Ascending aorta (tissue), 2 donors: ENCODE results near the gene ANKRD44. TPM values are rescaled to one million over a fixed set of nuclear protein-coding genes. Genes with fewer than 3 reads are reported as not detected.

Experiments used
- DNase-seq, 2 donors: peaks; one replicate each; pipeline ENCODE4 v3.0.0-alpha.2; 2019; ENCODE audit warnings: low spot score in 2 of 2
- H3K27ac ChIP-seq, 2 donors: fragments of 200-600 bp; sonication (generic); one replicate each; pipeline ENCODE4 v1.5.1; 2016 to 2017; ENCODE audit warnings: mild to moderate bottlenecking in 1 of 2
- H3K27me3 ChIP-seq: fragments of 200-600 bp; sonication (generic); one replicate; pipeline ENCODE4 v1.5.1; 2017
- H3K36me3 ChIP-seq, 2 donors: fragments of 200-600 bp; sonication (generic); one replicate each; pipeline ENCODE4 v1.5.1; 2016
- H3K4me1 ChIP-seq, 2 donors: fragments of 200-600 bp; sonication (generic); one replicate each; pipeline ENCODE4 v1.5.1; 2016 to 2017; ENCODE audit warnings: mild to moderate bottlenecking in 1 of 2
- H3K4me3 ChIP-seq, 2 donors: fragments of 200-600 bp; sonication (generic); one replicate each; pipeline ENCODE4 v1.5.1; 2016 to 2017; ENCODE audit warnings: mild to moderate bottlenecking in 1 of 2
- H3K9me3 ChIP-seq, 2 donors: fragments of 200-600 bp; sonication (generic); one replicate each; pipeline ENCODE4 v1.5.1; 2016
- intact Hi-C: fragments of 100-400 bp; cut with DNase I; formaldehyde crosslinking; loops from one replicate; pipeline ENCODE4 v1.15.1; 2023
- total RNA-seq: library from RNA; depleted of rRNA; stranded (reverse); fragments of >200 nt; gene quantifications from one replicate; pipeline ENCODE4 v1.1.0, GENCODE V29; 2016
- TF ChIP-seq, protein P1 (sequence below), 3 experiments: fragments of 200-600 bp in 2 of 3; fragments of 450-650 bp in 1 of 3; sonication (generic) in 2 of 3; IDR thresholded peaks; one replicate each; pipeline ENCODE4 v1.5.1; 2016 to 2019; ENCODE audit warnings: antibody characterized with exemption in 3 of 3, mild to moderate bottlenecking in 1 of 3, moderate library complexity in 1 of 3

ANKRD44 gene
- total RNA-seq, 1 donor from 2014 or later, result 66.3 TPM

DNA sequence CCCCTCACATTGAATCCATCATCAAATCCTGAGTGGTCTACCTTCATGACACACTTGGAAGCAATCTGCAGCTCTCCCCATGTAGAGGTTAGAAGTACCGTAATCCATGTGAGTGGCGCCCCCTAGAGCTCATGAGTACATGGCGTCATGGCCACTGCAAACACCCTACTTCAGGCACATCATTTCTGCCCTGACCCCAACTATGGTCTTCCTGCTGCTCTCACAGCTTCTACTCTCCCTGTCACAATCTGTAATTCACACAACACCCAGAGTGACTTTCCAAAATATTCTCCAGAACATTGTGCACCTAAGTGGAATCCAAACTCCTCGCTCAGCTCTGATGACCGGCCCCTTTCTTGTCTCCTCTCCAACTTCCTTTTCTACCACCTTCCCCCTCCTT is 141.9 kb downstream of the ANKRD44 start:
- TF ChIP-seq, protein P1, sequence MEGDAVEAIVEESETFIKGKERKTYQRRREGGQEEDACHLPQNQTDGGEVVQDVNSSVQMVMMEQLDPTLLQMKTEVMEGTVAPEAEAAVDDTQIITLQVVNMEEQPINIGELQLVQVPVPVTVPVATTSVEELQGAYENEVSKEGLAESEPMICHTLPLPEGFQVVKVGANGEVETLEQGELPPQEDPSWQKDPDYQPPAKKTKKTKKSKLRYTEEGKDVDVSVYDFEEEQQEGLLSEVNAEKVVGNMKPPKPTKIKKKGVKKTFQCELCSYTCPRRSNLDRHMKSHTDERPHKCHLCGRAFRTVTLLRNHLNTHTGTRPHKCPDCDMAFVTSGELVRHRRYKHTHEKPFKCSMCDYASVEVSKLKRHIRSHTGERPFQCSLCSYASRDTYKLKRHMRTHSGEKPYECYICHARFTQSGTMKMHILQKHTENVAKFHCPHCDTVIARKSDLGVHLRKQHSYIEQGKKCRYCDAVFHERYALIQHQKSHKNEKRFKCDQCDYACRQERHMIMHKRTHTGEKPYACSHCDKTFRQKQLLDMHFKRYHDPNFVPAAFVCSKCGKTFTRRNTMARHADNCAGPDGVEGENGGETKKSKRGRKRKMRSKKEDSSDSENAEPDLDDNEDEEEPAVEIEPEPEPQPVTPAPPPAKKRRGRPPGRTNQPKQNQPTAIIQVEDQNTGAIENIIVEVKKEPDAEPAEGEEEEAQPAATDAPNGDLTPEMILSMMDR (IDR thresholded peaks at IDR 0.05), result peak; percentile 30 to 54 (median 37)
- no peak overlapping the region for H3K27ac ChIP-seq
- intact Hi-C loops, result no loop called here
- no peaks in the 10 kb centered on the region for H3K27me3 ChIP-seq
- peak in 1 of 2 donors; percentile 80 for DNase-seq
- no peak overlapping the region for H3K4me3 ChIP-seq
- H3K9me3 ChIP-seq, result no peaks in the 10 kb centered on the region
- no peaks in the 10 kb centered on the region for H3K36me3 ChIP-seq
- H3K4me1 ChIP-seq, result peaks cover 0 to 4% of the 10 kb centered on the region in 2 donors

- H3K4me3 ChIP-seq, result no peak overlapping the region
- DNase-seq, result no peak
- TF ChIP-seq, protein P1 (IDR thresholded peaks at IDR 0.05), result no peak
- H3K27ac ChIP-seq, result no peak overlapping the region
- no peaks in the 10 kb centered on the region for H3K9me3 ChIP-seq
- peaks cover 0 to 4% of the 10 kb centered on the region in 2 donors for H3K4me1 ChIP-seq
- intact Hi-C loops, result no loop called here
- H3K27me3 ChIP-seq, result no peaks in the 10 kb centered on the region
- no peaks in the 10 kb centered on the region for H3K36me3 ChIP-seq
Measured at GRCh38 chr2:197167608-197168314, 142.8 kb downstream of the ANKRD44 start.

- no peaks in the 10 kb centered on the region for H3K36me3 ChIP-seq
- peaks cover 0 to 4% of the 10 kb centered on the region in 2 donors for H3K4me1 ChIP-seq
- H3K4me3 ChIP-seq, result no peak overlapping the region
- no peaks in the 10 kb centered on the region for H3K27me3 ChIP-seq
- H3K9me3 ChIP-seq, result no peaks in the 10 kb centered on the region
- no peak for DNase-seq
- TF ChIP-seq, protein P1 (IDR thresholded peaks at IDR 0.05), result no peak
- H3K27ac ChIP-seq, result no peak overlapping the region
- intact Hi-C loops, result no loop called here
Measured at GRCh38 chr2:197165020-197165419, 145.6 kb downstream of the ANKRD44 start.

- Histone ChIP-seq H3K4me1 (peaks cover 0 to 8% of the 10 kb centered on the region in 2 donors), H3K27me3 (no peaks in the 10 kb centered on the region), H3K9me3 (no peaks in the 10 kb centered on the region), H3K4me3 (no peak overlapping the region), H3K27ac (no peak overlapping the region), H3K36me3 (no peaks in the 10 kb centered on the region)
- no peak for DNase-seq
- TF ChIP-seq, protein P1 (IDR thresholded peaks at IDR 0.05), result no peak
- intact Hi-C loops, result no loop called here
Measured at GRCh38 chr2:197164141-197164754, 146.3 kb downstream of the ANKRD44 start.

- TF ChIP-seq, protein P1 (IDR thresholded peaks at IDR 0.05), result no peak
- Histone ChIP-seq H3K4me3 (no peak overlapping the region), H3K36me3 (no peaks in the 10 kb centered on the region), H3K9me3 (no peaks in the 10 kb centered on the region), H3K4me1 (peaks cover 0 to 14% of the 10 kb centered on the region in 2 donors), H3K27ac (no peak overlapping the region), H3K27me3 (no peaks in the 10 kb centered on the region)
- DNase-seq, result no peak
- intact Hi-C loops, result no loop called here
Measured at GRCh38 chr2:197163712-197164140, 146.9 kb downstream of the ANKRD44 start.
